COR-L47 (cell line): Measurements from ENCODE around the gene MSANTD1.

Experiments used
- DNase-seq: peaks from one replicate; lab custom pipeline; 2025; lab: John Stamatoyannopoulos, UW

Gene MSANTD1

GRCh38 chr4:3248178-3248480 lies 830 bp upstream of the MSANTD1 start:
- no peak for DNase-seq

GRCh38 chr4:3249711-3250437 lies 915 bp downstream of the MSANTD1 start:
- DNase-seq: no peak

GRCh38 chr4:3250438-3250955 lies 1.5 kb downstream of the MSANTD1 start:
- DNase-seq: no peak

GRCh38 chr4:3250956-3251690 lies 2.2 kb downstream of the MSANTD1 start:
- DNase-seq: no peak

- no peak for DNase-seq
These were observed 2.9 kb downstream of the MSANTD1 start for GRCh38 chr4:3251691-3252479.

- DNase-seq: no peak
These were observed 3.5 kb downstream of the MSANTD1 start for GRCh38 chr4:3252480-3252828.

GRCh38 chr4:3252831-3253641 lies 4.1 kb downstream of the MSANTD1 start:
- no peak for DNase-seq

- no peak for DNase-seq
These were observed 4.8 kb downstream of the MSANTD1 start for GRCh38 chr4:3253808-3254207.

GRCh38 chr4:3254302-3255131 lies 5.6 kb downstream of the MSANTD1 start:
- no peak for DNase-seq

GRCh38 chr4:3255611-3256186 lies 6.7 kb downstream of the MSANTD1 start:
- no peak for DNase-seq

- DNase-seq: no peak
These were observed 7.5 kb downstream of the MSANTD1 start for GRCh38 chr4:3256230-3257102.

GRCh38 chr4:3257103-3257555 lies 8.2 kb downstream of the MSANTD1 start:
- DNase-seq: peak; percentile 83

- DNase-seq: peak; percentile 19
These were observed 8.9 kb downstream of the MSANTD1 start for GRCh38 chr4:3257556-3258482.

GRCh38 chr4:3261411-3262207 lies 12.7 kb downstream of the MSANTD1 start:
- no peak for DNase-seq

GRCh38 chr4:3262208-3263052 lies 13.5 kb downstream of the MSANTD1 start:
- DNase-seq: no peak

- no peak for DNase-seq
These were observed 14.3 kb downstream of the MSANTD1 start for GRCh38 chr4:3263053-3263875.
